SK-N-MC (cell line): ENCODE data around the gene MAD2L1BP.

ENCODE experiments used
- EZH2 ChIP-seq: fragments of 200-600 bp; sonication (generic); IDR thresholded peaks from one replicate; pipeline ENCODE4 v1.6.1; 2017; ENCODE audit warnings: antibody characterized with exemption
- FOXP2 ChIP-seq: optimal IDR thresholded peaks from 2 replicates; pipeline ENCODE3; 2011; ENCODE audit warnings: mild to moderate bottlenecking, moderate library complexity; ENCODE audit not compliant: insufficient read depth; ENCODE audit errors: extremely low read length, control extremely low read depth
- POLR2AphosphoS5 ChIP-seq: IDR thresholded peaks from 2 replicates; pipeline ENCODE4 v1.6.1; 2012; ENCODE audit warnings: mild to moderate bottlenecking, low read depth, low read length, borderline replicate concordance

GRCh38 chr6:43645613-43645964 is 9.9 kb downstream of the MAD2L1BP start:
- no peak for TF ChIP-seq POLR2AphosphoS5
- no peak for TF ChIP-seq EZH2
- no peak for TF ChIP-seq FOXP2
